ENCODE data around the gene MYO15A.

DNA sequence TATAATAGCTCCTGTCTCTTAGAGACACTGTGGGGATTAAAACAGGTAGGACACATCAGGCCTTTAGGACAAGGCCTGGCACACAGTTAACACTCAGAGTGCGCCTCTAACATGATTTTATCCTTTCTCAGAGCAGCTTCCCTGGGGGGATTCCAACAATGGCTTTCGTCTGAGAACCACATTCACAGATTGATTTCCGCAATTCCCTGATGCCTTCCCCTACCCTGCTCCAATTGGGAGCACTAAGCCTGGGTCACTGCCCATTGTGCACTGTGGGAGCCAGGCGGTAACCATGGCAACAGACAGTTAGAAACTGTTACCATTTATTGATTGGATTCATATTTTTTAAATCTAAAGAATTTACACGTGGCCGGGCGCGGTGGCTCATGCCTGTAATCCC is 69.2 kb downstream of the MYO15A start:
- TF ChIP-seq, protein P1, sequence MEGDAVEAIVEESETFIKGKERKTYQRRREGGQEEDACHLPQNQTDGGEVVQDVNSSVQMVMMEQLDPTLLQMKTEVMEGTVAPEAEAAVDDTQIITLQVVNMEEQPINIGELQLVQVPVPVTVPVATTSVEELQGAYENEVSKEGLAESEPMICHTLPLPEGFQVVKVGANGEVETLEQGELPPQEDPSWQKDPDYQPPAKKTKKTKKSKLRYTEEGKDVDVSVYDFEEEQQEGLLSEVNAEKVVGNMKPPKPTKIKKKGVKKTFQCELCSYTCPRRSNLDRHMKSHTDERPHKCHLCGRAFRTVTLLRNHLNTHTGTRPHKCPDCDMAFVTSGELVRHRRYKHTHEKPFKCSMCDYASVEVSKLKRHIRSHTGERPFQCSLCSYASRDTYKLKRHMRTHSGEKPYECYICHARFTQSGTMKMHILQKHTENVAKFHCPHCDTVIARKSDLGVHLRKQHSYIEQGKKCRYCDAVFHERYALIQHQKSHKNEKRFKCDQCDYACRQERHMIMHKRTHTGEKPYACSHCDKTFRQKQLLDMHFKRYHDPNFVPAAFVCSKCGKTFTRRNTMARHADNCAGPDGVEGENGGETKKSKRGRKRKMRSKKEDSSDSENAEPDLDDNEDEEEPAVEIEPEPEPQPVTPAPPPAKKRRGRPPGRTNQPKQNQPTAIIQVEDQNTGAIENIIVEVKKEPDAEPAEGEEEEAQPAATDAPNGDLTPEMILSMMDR (IDR thresholded peaks at IDR 0.05), result no peak
- TF ChIP-seq POLR2A (IDR thresholded peaks at IDR 0.05) (no peak), POLR2AphosphoS5 (IDR thresholded peaks at IDR 0.05; ENCODE audit: insufficient read depth in 1 of 2, low read depth in 1 of 2) (no peak)
